NCI-H2227 (cell line): Measurements from ENCODE around the gene GATAD2B.

Source experiments
- DNase-seq: peaks from one replicate; lab custom pipeline; 2025; ENCODE audit not compliant: unreplicated experiment; lab: John Stamatoyannopoulos, UW

GATAD2B gene

DNA sequence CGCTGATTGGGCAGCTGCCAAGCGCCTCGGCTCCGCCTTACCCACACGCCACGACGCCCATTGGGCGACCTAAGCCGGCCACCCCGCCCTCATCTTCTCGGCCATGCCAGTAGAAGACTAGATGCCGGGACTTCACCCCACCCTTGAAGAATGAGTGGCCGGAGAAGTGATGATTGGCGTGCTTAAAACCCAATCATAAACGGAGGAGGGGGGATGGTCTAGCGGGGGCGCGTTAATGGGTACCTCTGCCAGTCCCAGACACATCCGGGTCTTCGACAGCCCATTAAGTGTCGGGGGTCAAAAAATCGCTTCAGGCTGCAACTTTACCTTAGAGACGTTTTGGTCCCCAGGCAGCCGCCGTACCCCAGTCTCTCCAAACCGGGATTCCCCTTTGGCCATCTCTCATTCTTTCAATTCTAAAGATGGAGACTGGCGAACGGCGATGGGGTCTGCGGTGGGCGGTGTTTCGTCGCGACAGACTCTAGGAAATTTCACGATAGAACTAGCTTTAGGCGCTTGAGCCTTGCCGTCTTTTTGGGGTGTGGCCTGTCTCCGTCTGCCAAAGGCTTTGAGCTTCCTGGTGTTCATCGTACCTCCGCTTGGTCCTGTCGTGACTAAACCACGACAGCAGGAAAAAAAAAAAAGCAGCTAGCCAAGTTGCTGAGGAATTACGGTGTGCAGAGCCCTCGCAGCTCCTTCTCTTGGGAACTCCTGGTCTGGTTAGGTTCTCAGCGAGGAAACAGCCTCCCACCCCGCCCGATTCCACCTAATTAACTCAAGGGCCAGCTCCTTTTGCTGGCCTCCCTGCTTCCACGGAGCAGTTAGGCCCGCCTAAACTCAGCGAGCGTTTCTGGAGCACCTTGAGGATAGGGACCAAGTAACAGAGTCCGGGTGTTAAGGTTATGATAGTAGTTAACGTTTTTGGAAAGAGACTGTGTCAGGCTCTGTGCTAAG is at the start of gene GATAD2B:
GATAD2B (minus strand) TSS at position 1 of the 954 bp plus-strand sequence. CDS start 94,625 bp downstream, outside the sequence.
- DNase-seq: peak; percentile 100

DNA sequence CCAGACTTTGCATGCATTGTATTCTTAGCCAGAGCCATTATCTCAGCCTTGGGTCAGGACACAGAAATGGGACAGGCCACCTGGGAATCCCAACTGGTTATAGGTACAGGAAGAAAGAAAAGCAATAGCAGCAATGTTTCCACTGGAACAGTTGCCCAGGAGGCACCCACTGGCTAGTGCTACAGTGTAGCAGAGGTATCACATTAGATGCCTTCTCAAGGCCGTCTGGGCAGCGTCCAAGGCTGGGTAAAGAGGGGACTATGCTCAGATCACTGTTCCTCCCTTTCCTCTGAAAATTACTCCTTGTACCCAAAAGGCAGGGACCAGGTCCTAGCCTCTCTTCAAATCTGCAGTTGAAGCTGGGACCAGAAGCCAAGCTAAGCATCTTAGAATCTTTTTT is 47.6 kb upstream of the GATAD2B start:
- no peak for DNase-seq

DNA sequence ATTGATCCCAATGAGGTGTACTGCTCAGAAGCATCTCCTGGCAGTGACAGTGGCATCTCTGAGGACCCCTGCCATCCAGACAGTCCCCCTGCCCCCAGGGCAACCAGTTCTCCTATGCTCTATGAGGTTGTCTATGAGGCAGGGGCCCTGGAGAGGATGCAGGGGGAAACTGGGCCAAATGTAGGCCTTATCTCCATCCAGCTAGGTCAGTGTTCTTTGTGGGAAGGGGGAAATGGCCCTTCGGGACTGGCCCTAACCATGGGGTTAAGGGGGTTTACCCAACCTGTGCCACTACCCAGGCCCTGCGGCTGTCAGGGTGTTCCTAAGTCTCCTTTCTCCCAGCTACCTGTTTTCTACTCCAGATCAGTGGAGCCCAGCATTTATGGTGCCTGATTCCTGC is 46.2 kb upstream of the GATAD2B start:
- no peak for DNase-seq

DNA sequence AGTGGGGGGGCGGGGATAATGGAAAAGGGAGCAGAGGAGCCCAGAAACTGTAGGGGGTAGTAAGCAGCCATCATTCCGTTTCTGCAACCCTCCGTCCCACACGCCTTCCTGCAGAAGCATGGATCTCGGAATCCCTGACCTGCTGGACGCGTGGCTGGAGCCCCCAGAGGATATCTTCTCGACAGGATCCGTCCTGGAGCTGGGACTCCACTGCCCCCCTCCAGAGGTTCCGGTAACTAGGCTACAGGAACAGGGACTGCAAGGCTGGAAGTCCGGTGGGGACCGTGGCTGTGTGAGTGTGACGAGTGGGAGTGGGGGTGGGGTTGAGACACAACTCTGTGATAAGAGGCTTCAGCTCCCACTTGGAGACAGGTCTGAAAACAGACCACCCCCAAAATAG is 45.6 kb upstream of the GATAD2B start:
- no peak for DNase-seq

DNA sequence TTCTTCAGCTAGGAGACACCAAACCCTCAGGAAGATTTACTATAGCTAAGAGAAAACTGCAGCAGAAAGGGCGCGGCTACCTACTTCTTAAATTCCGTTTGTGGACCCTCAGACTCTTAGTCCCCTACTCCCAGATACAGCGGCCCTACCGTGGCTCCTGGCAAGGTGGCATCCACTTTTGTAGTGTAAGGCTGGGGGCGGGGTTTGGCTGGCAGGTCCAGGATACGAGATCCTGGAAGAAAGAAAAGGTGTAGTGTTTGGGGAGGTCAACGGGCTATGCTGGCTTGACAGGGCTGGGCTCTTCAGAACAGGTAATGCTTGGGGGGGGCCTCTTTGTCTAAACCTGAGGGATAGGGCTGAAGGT is 45.2 kb upstream of the GATAD2B start:
- peak; percentile 69 for DNase-seq

DNA sequence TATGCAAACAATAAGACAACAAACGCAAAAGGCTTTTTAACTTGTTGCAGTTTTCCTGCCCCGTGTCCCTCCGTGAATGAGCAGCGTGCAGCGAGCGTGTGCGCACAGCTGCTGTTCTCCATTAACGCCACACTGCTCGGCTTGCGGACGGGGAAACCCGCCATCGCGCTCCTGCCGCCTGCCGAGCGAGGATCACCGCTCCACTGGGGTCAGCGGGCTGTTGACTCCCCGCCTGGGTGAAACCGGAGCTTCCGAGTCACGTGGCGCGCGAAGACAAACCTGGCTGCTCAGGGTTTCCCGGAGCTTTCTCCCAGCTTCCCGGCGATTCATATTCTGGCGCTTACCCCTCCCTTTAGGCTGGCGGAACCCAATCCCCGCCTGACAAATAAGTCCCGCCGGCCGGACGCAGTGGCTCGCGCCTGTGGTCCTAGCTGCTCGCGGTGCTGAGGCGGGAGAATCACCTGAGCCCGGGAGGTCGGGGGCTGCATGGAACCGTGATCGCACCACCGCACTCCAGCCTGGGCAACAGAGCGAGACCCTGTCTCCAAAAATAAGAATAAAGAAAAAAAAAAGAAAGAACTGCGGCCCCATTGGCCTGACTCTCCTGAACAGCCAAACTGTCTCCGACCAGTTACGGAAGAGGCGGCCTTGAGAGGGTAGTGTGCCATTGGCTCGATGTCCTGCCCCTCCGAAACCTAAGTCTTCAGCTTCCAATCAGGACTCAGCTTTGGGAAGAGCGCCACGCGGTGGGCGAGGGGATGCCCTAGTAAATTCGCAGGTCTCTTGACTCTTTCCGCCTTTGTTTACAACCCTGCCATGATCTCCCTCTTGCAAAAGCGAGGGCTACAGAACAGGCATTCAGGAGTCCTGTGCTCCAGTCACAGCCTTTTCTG is 44.6 kb upstream of the GATAD2B start, which contains the start of gene CREB3L4:
CREB3L4 (plus strand) TSS at position 796 of the 893 bp plus-strand sequence. CDS start 624 bp downstream, outside the sequence.
- peak; percentile 97 for DNase-seq

DNA sequence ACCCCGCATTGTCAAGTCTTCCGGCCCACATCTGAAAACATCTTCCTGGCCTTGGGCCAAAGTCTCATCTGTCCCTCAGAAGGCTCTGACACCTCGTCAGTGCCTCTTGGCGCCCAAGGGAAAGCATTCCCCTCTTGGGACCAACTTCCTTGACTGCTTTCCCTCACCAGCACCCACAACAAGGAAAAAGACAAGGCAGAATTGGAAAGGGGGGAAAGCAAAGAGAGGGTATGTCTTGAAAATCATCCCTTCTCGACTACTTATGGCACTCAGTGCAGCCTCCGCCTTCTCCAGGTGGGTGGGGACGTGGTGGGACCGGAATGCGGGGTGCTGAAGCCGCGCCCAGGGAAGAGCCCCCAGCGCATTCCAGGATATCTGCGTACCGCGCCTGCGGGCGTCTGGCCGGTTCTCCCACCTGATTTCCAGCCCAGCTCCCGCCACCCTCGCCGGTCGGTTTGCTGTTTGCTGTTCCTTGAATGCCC is 41.1 kb upstream of the GATAD2B start:
- DNase-seq: peak; percentile 85

DNA sequence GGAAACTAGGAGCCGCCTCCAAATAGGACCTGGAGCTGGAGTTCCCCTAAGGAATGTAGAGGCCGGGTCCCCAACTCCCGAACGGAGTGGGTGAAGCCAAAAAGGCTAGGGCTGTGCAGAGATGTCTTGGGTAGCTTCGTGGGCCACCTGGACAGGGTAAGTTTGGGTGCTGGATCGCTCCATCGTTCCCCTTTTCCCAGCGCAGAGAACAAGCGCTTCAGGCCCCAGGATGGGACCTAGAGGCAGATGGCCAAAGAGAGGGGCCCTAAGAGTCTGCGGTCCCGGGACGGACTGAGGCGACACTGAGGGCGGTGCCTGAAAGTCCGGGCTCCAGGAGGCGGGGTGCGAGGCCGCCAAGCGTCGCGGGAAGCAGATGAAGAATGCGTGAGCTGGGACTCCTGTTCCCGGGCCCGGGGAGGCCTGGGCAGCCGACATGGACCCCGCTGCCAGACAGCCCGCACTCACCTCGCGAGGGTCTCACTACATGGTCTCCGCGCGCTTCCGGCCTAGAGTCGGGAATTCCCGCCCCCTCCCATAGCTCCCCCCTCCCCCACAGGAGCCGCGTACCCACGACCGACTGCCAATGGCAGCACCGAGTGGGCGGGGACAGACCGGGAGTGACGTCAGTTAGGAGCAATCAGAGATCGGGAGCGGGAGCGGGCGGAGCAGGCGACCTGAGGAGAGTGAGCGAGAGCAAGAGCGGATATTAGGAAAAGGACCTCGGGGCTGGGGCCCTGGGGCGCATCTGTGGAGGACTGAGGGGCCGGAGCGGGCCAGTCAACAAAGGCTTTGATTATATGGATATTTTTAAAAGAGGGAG is 40.5 kb upstream of the GATAD2B start, which contains the start of gene SLC39A1:
SLC39A1 (minus strand) TSS at position 508 of the 820 bp plus-strand sequence. CDS start 822 bp downstream, outside the sequence.
- peak; percentile 99 for DNase-seq

DNA sequence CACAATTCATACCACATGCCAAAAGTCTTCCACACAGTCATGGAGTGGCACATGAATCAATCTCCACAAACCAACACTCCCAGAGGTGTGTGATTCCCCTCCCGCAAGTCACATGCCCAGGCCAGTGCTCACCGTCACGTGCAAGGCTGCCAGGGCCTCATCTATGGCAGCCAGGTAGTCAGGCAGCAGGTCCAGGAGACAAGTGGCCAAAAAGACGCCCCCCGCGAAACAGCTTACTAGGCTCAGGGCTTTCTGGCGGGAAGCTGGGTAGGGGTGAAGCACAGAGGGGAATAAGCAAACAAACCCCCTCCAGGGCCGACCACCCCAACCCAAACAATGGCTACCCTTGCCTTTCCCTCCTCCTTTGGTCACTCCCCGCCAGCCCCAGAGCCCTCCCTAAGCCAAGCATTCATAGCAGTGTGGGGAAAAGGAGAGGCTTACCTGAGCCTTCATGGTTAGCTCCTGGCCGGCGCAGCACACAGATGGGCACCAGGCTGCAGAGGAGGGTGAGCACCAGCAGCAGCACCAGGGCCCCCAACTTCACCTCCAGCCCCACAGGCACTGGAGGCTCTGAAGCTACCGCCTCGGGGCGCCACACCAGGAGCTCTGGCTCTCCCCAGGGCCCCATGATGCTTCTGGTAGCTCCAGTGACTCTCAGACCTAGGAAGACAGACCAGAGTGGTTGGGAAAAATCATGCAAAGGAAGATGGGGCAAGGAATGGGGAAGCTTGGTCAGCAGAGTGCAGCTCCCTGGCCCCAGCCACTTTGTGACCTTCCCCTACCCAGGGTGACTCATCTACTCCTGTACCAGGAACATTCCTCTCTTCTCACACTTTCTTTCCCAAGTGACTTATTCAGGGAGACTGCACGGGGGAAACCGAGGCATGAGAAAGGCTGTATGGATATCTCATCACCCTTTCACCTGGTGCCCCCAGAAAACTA is 39.6 kb upstream of the GATAD2B start:
- DNase-seq: peak; percentile 34

DNA sequence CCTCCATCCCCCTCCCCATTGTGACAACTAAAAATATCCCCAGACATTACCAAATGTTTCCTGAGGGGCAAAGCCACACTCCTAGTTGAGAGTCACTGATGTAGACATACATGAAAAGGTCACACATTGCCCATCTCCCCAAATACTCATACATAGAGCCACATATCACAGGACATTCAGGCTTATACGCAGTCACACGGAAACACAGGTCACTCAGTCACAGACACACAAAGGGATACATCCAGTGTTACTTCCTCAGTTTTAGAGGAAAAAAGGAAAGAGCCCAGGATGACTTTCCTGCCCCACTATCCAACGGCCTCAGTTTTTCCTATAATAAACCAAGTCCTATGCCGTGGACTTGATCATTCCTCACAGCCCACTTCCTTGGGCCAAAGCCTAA is 38.6 kb upstream of the GATAD2B start:
- DNase-seq: no peak

DNA sequence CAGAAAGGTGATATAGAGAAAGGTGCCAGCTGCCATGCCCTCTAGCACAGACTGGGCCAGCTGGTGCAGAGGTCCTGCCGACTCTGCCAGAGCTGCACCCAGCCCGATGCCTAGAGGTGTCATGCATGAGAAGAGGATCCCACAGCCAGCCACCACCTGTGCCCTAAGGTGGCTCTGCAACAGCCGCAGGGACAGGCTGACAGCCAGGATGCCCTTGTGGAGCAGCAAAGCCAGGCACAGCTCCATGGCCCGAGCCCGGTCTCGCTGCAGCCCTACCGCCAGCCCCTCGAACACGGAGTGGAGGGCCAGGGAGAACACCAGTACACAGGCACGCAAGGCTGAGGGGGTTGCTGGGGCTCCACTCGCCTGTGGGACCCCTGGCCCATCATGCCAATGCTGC is 37.4 kb upstream of the GATAD2B start:
- DNase-seq: no peak

DNA sequence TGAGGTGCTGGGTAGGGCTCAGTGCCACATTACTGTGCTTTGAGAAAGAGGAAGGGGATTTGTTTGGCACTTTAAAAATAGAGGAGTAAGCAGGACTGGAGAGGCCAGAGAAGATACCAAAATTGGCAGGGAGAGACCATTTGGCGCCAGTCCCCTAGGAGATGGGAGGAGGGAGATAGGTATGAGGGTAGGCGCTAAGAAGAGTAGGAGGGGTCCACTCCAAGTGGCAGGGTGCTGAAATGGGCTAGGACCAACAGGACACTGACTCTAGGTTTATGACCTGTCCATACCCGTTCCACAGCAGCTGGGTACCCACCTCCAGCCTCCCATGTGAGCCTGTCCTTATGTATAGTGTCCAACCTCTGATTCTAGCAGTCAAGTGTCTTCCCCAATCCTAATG is 36.7 kb upstream of the GATAD2B start:
- no peak for DNase-seq

DNA sequence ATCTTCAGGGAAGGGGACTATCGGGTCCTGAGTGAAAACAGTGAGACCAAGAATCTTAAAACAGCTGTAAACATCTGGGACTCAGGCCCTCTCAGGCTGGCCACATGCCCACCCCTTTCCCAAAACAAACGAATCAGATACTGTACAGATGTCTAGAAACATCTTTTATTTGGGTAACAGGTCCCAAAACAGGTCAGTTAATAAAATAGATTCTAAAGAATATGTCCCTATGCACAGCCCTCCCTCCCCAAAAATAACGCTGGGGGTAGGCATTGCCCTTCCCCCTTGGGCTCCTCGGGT is 36.1 kb upstream of the GATAD2B start:
- no peak for DNase-seq

DNA sequence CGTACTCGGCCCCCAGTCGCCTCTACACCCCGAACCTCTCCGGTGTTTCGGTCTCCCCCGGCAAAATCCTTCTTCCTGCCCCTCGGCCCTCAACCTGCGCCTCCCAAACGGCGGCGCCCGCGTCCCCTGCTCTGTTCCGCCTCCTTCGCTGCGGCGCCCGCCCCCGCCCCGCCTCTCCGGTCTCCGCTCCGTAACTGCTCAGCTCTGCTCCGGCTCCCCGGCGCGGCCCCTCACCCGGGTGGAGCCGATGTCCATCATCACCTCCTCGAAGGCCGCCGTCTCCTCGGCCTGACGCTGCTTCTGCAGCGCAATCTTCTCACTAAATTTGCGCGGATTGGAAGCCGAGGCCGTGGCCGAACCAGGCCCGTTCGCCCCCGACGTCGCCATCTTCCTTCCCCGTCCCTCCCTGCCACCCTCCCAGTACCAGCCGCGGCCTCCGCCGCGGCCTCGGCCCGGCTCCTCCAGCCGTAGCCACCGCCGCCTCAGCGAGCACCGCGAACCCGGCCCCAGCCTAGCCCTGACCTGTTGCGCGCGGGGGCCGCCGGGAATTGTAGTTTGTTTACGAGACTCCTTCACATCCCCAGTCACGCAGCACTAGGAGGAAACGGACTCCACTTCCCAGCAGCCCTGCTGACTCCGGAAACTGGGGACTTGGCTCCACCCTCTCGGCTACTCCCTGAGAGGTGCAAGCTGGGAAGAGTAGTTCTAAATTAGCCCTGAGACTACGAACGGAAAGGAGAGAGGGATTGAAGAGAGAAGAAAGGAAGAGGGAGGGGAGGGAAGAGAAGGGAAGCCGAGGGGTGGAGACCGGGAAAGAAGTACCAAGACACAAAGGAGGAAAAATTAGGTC is 35.6 kb upstream of the GATAD2B start, which contains the start of gene CRTC2:
CRTC2 (minus strand) TSS at position 502 of the 850 bp plus-strand sequence; CDS start at position 387, 115 bp downstream.
- DNase-seq: peak; percentile 99

DNA sequence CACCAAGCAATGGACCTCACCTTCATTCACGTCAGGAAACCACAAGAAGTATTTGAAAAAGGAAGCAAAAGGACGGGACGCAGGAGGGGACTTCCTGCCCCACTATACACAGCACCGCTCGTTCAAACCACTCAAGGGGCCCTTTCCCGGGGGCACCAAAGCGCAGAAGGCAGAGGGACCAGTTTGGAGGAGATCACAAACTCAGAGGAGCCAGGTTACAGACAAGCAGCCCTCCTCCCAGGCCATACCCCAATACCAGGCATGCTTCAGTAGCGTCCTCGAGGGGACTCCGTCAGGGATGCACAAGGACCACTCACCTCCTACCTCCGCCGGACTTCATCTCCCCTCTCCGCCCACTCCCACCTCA is 35.0 kb upstream of the GATAD2B start:
- DNase-seq: no peak

DNA sequence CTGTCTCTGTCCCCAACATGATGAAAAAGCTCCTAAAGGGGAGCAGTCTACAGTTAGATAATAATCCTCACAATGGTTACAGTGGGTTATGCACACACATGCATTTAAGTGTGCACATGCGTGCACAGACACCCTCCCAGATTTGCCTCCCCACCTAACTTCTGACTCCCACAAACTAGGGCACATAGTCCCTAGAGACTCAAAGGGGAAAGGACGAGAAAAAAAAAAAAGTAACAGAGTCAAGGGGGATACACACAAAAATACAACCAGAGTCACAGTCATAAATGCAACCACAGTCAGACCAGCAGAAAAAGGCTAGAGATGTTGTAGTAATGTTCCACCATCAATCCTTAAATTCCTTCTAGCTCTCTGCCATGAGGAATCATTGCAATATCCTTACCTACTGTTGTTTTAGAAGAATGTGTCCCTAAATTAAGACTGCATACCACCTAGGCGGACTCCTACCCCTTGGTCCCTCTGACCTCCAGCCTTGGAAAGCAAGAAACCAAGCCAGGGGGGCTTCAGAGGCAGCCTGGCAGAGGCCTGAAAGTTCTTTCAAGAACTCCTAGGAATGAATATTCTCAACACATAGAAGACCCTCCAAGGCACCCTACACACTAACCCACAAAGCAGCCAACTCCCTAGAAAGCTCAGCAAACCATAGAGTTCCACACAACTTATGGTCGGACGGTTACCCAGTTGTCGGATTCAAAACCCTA is 34.4 kb upstream of the GATAD2B start:
- DNase-seq: no peak

DNA sequence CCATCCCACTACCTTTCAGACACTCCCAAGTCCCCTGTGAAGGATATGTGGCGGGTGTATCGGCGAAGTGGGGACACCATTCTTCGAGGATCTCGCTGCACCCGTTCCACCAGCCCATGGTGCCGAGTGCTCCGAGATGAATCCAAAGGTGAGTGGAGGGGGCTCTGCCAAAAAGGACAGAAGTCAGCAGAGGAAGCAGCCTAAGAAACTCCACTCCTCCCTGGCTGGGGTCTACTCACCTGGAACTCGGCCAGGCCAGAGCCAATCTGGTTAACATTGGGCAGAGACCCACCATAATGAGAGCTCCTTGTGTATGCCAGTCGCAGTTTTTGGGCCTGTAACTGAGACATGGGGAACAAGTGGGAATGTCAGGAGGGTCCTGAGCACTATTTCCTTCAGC is 32.1 kb upstream of the GATAD2B start:
- no peak for DNase-seq

DNA sequence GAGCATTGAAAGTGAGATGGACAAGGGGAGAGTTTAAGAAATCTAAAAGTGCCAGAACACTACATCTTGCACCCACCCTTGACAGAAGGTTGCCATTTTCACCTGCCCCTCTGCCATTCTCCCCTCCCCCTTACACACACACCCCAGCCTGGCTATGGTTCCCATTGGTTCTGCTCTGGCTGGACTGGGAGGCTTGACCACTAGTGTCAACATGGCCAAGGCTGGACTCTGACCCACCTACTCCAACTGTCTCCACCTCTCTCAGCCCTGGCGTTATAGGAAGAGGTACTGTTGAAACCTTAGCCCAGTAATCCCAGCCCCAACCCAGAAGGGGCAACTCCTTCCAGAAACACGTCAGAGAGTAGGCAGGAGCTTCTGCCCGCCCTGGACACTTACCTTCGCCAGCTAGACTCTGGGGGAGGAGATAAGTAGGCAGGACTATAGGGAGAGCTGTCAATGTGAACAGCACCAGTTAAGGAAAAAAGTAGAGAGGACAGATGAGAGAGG is 31.1 kb upstream of the GATAD2B start:
- no peak for DNase-seq
